HEK293T (cell line): ENCODE data around the gene SLC27A3.

Experiments
- ELF4 ChIP-seq: fragments of 450-650 bp; IDR thresholded peaks from 2 replicates; pipeline ENCODE4 v1.6.1; 2017; ENCODE audit warnings: antibody characterized with exemption
- FOXA1 ChIP-seq: fragments of 450-650 bp; IDR thresholded peaks from 2 replicates; pipeline ENCODE4 v1.6.1; 2016; ENCODE audit warnings: mild to moderate bottlenecking
- FOXM1 ChIP-seq: fragments of 450-650 bp; IDR thresholded peaks from 2 replicates; pipeline ENCODE4 v1.6.1; 2017; ENCODE audit warnings: mild to moderate bottlenecking, borderline replicate concordance
- HDGF ChIP-seq: fragments of 450-650 bp; IDR thresholded peaks from 2 replicates; pipeline ENCODE4 v1.6.1; 2017; ENCODE audit warnings: antibody characterized with exemption, borderline replicate concordance
- NFRKB ChIP-seq: fragments of 450-650 bp; IDR thresholded peaks from 2 replicates; pipeline ENCODE4 v1.6.1; 2016; ENCODE audit warnings: mild to moderate bottlenecking, moderate library complexity
- PKNOX1 ChIP-seq: fragments of 450-650 bp; IDR thresholded peaks from 2 replicates; pipeline ENCODE4 v1.6.1; 2016
- SP1 ChIP-seq: fragments of 450-650 bp; IDR thresholded peaks from 2 replicates; pipeline ENCODE4 v1.6.1; 2017
- TARDBP ChIP-seq: fragments of 450-650 bp; IDR thresholded peaks from 2 replicates; pipeline ENCODE4 v1.6.1; 2016
- ZNF384 ChIP-seq: fragments of 450-650 bp; IDR thresholded peaks from 2 replicates; pipeline ENCODE4 v1.6.1; 2016

- TF ChIP-seq FOXA1 (no peak), ELF4 (no peak), SP1 (no peak), ZNF384 (no peak), HDGF (no peak), PKNOX1 (no peak), NFRKB (no peak), FOXM1 (no peak), TARDBP (no peak)
Observed at GRCh38 chr1:153768316-153769181, 6.7 kb upstream of the SLC27A3 start.
